Body of pancreas (tissue), 4 donors: Measurements from ENCODE around the gene DOCK2. TPM values are rescaled to one million over a fixed set of nuclear protein-coding genes. Genes with fewer than 3 reads are reported as not detected.

ENCODE experiments used
- ATAC-seq: fragments of 150-250 bp; one replicate; pipeline ENCODE4 v1.9.1; 2016
- DNase-seq, 4 donors: peaks; one replicate each; pipeline ENCODE4 v3.0.0-alpha.2; 2019
- H3K27ac ChIP-seq, 4 donors: fragments of 200-600 bp; sonication (generic); 1 replicate in 3 of 4; 2 replicates in 1 of 4; pipeline versions ENCODE4 v1.5.1 to v1.6.1; 2016 to 2019; ENCODE audit warnings: mild to moderate bottlenecking in 1 of 4, mixed read lengths in 1 of 4, moderate library complexity in 1 of 4
- H3K27me3 ChIP-seq, 2 donors: fragments of 200-600 bp; sonication (generic); one replicate each; pipeline ENCODE4 v1.6.0; 2016; ENCODE audit warnings: mild to moderate bottlenecking in 1 of 2
- H3K36me3 ChIP-seq, 2 donors: fragments of 200-600 bp; sonication (generic); replicated peaks in 1 of 2; 2 replicates each; pipeline ENCODE4 v1.5.1; 2016; ENCODE audit warnings: low read depth in 2 of 2; ENCODE audit not compliant: insufficient read depth in 1 of 2
- H3K4me1 ChIP-seq: fragments of 200-600 bp; sonication (generic); one replicate; pipeline ENCODE4 v1.6.0; 2016
- H3K4me3 ChIP-seq, 2 donors: fragments of 200-600 bp; sonication (generic); 1 replicate in 1 of 2; 2 replicates in 1 of 2; pipeline ENCODE4 v1.5.1; 2016 to 2019
- H3K9me3 ChIP-seq, 3 donors: fragments of 200-600 bp; sonication (generic); 1 replicate in 2 of 3; 2 replicates in 1 of 3; pipeline ENCODE4 v1.5.1; 2016
- CTCF ChIP-seq, 7 experiments: fragments of 450-650 bp in 4 of 7; fragments of 200-600 bp in 3 of 7; sonication (generic) in 3 of 7; IDR thresholded peaks; one replicate each; pipeline ENCODE4 v1.5.1; 2016 to 2019; ENCODE audit warnings: antibody characterized with exemption in 7 of 7
- POLR2A ChIP-seq, 3 donors: fragments of 450-650 bp; IDR thresholded peaks; one replicate each; pipeline ENCODE4 v1.6.1; 2016; ENCODE audit warnings: antibody characterized with exemption in 3 of 3, mild to moderate bottlenecking in 2 of 3
- WGBS, 2 donors: methylation state at CpG; one replicate each; pipeline ENCODE4 v1.1.5; 2017; 5-methylcytosine and 5-hydroxymethylcytosine counted together
- intact Hi-C: fragments of 100-400 bp; cut with DNase I; formaldehyde crosslinking; loops from one replicate; pipeline ENCODE4 v1.15.1; 2023
- microRNA counts, 2 donors: library from miRNA; unstranded; fragments of <30 nt; microRNA quantifications; one replicate each; lab custom pipeline; 2017
- microRNA-seq, 2 donors: library from miRNA; unstranded; fragments of <30 nt; microRNA quantifications; one replicate each; pipeline ENCODE4, GENCODE V29; 2016; ENCODE audit warnings: borderline number of aligned reads in 2 of 2, borderline replicate concordance in 2 of 2
- small RNA-seq: library from RNA; depleted of rRNA; stranded (forward); fragments of <200 nt; gene quantifications from one replicate; pipeline ENCODE3, GENCODE V24; 2016
- total RNA-seq, 2 donors: library from RNA; depleted of rRNA; stranded (reverse); fragments of >200 nt; gene quantifications; one replicate each; pipeline ENCODE4 v1.1.0, GENCODE V29; 2016

The DOCK2 gene
- total RNA-seq, 2 donors from 2014 or later = 3.1 to 7.6 TPM

DNA sequence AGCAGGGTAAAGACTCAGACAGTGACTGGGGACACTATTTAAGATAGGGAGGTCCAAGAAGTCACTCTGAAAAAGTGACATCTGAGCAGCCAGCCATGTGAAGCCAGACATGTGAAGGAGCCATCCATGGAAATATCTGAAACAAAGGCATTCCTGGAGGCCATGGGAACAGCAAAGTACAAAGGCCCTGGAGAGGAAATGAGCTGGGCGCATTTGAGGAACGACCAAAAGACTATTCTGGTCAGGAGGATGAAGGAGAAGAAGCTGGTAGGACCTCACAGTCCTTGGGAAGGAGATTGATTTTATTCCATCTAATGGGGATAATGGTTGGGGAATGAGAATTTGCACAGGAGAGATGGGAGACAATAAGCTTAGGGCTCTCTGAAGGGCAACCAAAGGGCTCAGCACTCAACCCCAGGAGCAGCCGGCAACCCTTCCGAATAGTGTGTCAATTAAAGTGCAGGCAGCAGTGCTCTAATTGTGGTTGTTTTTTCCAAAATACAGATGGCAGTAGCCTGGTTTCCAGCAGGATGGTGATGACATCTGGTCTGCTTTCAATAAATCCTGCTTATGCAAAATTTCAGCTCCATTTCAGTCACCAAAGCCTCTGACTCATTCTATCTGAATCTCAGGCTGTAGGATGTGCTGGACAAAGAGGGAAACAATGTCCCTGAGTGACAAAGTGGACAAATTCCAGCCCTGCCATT lies 495.3 kb downstream of the DOCK2 start:
- Histone ChIP-seq H3K27ac (no peak overlapping the region), H3K4me3 (no peak overlapping the region), H3K27me3 (no peaks in the 10 kb centered on the region), H3K9me3 (no peaks in the 10 kb centered on the region), H3K36me3 (no peaks in the 10 kb centered on the region), H3K4me1 (no peaks in the 10 kb centered on the region)
- intact Hi-C loops = no loop called here
- TF ChIP-seq CTCF (IDR thresholded peaks at IDR 0.05) = no peak
- no peak for TF ChIP-seq POLR2A (IDR thresholded peaks at IDR 0.05)
- DNase-seq = no peak
- no peak for ATAC-seq
- 54 to 57% methylated on average over 4 of the region's 4 CpGs for WGBS, 2 donors

MicroRNAs within 50 kb of the gene (microRNA counts, 767-probe panel; counts per million panel counts)
- microRNA hsa-miR-378e (lab: Ali Mortazavi, UCI) = 7,024 to 9,518 counts per million in 2 donors

Small RNA genes lying within 50 kb of the gene (microRNA-seq; reads per million reads assigned to microRNA genes)
- gene MIR378E = 0 reads per million in 2 donors

Small RNA genes lying within 50 kb of the gene (small RNA-seq; reads per million reads assigned to genes)
- gene MIR378E = not detected

Other genes with a start within 250 kb of the DOCK2 start
- 10 to 100 TPM in 1 of 2 donors, 1 to 10 TPM in 1; 3.6 to 12.9 TPM for gene SPDL1, start 53.5 kb upstream of the DOCK2 start, total RNA-seq